Subcutaneous adipose tissue (tissue), 4 donors: ENCODE data around the gene KCNMB3. TPM values are rescaled to one million over a fixed set of nuclear protein-coding genes. Genes with fewer than 3 reads are reported as not detected.

ENCODE experiments used
- CTCF ChIP-seq: fragments of 450-650 bp; IDR thresholded peaks from one replicate; pipeline ENCODE4 v1.5.1; 2016; ENCODE audit warnings: low read depth, mild to moderate bottlenecking, control low read depth, antibody characterized with exemption, moderate library complexity
- total RNA-seq, 4 donors: library from RNA; depleted of rRNA; stranded (reverse); fragments of >200 nt; gene quantifications; one replicate each; pipeline ENCODE4 v1.1.0, GENCODE V29; 2016

KCNMB3 gene
- 1 to 10 TPM; 2.2 to 4.3 (median 2.8) TPM for total RNA-seq

DNA sequence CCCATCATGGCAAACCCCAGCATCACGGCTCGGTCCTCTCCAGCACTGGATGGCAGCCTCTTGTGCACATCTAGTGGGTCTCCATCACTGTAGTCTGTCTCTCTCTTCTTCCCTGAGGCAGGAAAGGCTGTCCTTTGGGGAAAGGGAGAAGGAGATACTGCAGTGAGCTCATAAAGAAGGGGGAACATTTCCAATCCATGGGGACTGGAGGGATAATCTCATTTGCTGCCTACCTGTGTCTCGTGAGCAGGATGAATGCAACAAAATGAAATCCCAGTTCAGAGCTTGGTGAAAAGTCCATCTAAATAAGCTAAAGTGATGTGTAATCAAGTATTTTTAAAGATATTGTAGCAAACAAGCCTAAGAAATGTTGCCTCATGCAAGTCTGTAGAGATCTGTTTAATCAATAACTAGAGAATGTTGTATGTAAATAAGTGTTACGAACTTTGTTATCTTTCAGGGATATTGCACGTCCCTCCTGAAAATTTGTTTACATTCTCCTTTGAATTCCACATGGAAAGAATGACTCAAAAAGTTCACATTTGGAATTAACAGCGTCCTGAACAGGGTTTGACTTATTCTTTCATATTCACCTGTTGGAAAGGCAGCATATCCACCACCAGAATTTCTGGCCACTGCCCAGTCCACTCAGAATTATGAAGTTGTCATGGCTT is at the start of gene KCNMB3:
Gene KCNMB3 (minus strand): TSS at position 312 of the 674 bp plus-strand sequence. CDS start 124 bp downstream, at position 188.
- TF ChIP-seq CTCF, result no peak

- no peak for TF ChIP-seq CTCF
Measured at GRCh38 chr3:179299999-179300613, 49.2 kb upstream of the KCNMB3 start.

- TF ChIP-seq CTCF, result no peak
Measured at GRCh38 chr3:179299316-179299715, 48.4 kb upstream of the KCNMB3 start.

- TF ChIP-seq CTCF, result no peak
Measured at GRCh38 chr3:179297971-179298725, 47.2 kb upstream of the KCNMB3 start.

- TF ChIP-seq CTCF, result no peak
Measured at GRCh38 chr3:179292450-179292849, 41.5 kb upstream of the KCNMB3 start.

DNA sequence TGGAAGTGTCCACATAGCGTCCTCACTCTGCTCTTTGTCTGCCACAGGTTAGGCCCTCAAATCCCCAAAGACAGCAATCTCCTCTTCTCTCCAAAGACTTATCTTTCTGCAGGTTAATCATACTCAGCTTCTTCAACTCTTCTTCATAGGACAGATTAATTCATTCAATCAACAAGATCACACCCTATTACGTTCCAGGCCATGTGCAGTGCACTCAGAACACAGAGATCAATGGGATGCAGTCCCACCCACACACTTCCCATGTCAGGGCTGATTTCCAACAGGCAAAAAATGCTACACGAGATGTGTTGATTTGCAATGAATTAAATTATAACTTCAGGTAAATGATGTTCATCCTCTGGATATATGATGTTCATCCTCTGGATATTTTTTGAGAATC is 38.4 kb upstream of the KCNMB3 start:
- no peak for TF ChIP-seq CTCF

GRCh38 chr3:179288845-179289244 is 37.9 kb upstream of the KCNMB3 start:
- no peak for TF ChIP-seq CTCF
